Measurements from ENCODE around the gene C3orf62. TPM values are rescaled to one million over a fixed set of nuclear protein-coding genes. Genes with fewer than 3 reads are reported as not detected.
A peak's percentile ranks its signal among the peaks of the same experiment; 100 is the strongest.

The C3orf62 gene
- total and polyA plus RNA-seq, 9 of the 15 experiments (the other 6 are each of a cell fraction or from before 2014, with no cell fraction given): 1.3 to 5.7 (median 3.4) TPM

DNA sequence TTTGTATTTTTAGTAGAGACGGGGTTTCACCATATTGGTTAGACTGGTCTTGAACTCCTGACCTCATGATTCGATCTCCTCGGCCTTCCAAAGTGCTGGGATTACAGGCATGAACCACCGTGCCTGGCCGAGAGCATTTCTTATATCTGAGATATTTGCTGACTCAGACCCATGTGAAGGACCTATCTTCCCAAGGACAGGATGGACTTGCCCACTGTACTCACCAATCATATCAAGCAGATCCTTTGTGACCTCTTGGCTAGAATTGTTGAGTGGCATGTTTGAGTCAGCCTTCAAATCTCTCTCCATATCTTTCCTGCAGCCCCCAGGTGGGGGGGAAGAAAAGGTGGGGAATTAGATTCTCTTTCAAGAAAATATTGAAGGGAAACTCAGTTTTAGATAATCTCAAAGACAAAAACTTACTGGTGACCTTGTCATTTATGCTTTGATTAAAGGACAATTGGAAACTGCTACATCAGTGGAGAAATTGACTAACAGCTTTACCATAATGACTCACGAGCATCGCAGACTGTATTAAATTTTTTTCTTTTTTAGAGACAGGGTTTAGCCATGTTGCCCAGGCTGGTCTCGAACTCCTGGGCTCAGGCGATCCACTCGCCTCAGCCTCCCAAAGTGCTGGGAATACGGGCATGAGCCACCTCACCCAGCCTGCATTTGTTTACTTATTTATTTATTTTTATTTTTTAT lies 3.1 kb downstream of the C3orf62 start (continued):
- no peak for TF ChIP-seq HBP1 (CRISPR knock-in tag; IDR thresholded peaks at IDR 0.05)
- no peak for TF ChIP-seq PHF21A (IDR thresholded peaks at IDR 0.05; ENCODE audit: borderline replicate concordance, low read depth)
- TF ChIP-seq STAT5B (CRISPR knock-in tag; IDR thresholded peaks at IDR 0.05): no peak
- peak; percentile 86 for TF ChIP-seq MAFK (IDR thresholded peaks at IDR 0.05; ENCODE audit: low read length)
- no peak for TF ChIP-seq FIP1L1 (IDR thresholded peaks at IDR 0.05; ENCODE audit: low read depth, low read length, poor library complexity, severe bottlenecking)
- TF ChIP-seq ZBTB26 (CRISPR knock-in tag; IDR thresholded peaks at IDR 0.05): no peak
- no peak for TF ChIP-seq RFX7 (CRISPR knock-in tag; IDR thresholded peaks at IDR 0.05)
- no peak for TF ChIP-seq NR3C1 (CRISPR knock-in tag; IDR thresholded peaks at IDR 0.05)
- no peak for TF ChIP-seq PTBP1 (IDR thresholded peaks at IDR 0.05; ENCODE audit: low read depth, low read length)
- TF ChIP-seq UBTF (IDR thresholded peaks at IDR 0.05; ENCODE audit: borderline replicate concordance in 1 of 2, low read depth in 2 of 2, low read length in 2 of 2): no peak
- no peak for TF ChIP-seq TAF1 (IDR thresholded peaks at IDR 0.05; ENCODE audit: control insufficient read depth, extremely low read depth, insufficient read depth, low read length, severe bottlenecking)
- no peak for TF ChIP-seq ZNF436 (CRISPR knock-in tag; IDR thresholded peaks at IDR 0.05)
- TF ChIP-seq CREBBP (IDR thresholded peaks at IDR 0.05; ENCODE audit: low read depth, low read length): no peak
- TF ChIP-seq CHD1 (IDR thresholded peaks at IDR 0.05; ENCODE audit: low read length): no peak
- TF ChIP-seq PBX2 (CRISPR knock-in tag; IDR thresholded peaks at IDR 0.05; ENCODE audit: low read depth): no peak
- 0 out of 2 replicates have a peak, but pooled peaks have one; percentile 10 for TF ChIP-seq PBX2 (tag; conservative IDR thresholded peaks at IDR 0.05; ENCODE audit: low read depth)
- no peak for TF ChIP-seq ZBTB9 (CRISPR knock-in tag; IDR thresholded peaks at IDR 0.05)
- TF ChIP-seq CTBP1 (IDR thresholded peaks at IDR 0.05; ENCODE audit: borderline replicate concordance): no peak
- 0 out of 2 replicates have a peak, but pooled peaks have one; percentile 20 for TF ChIP-seq ESRRA (IDR thresholded peaks at IDR 0.05; ENCODE audit: borderline replicate concordance, low read depth)
